Jurkat, Clone E6-1 (cell line): ENCODE measurements around the gene MAPT.
"Not testable (repeated sequence)": the region's sequence is repeated elsewhere in the genome, so short reads cannot be mapped to it uniquely, and the experiment has no call there.

Experiments used
- DNase-seq: peaks from one replicate; pipeline ENCODE4 v3.0.0-alpha.2; 2011; ENCODE audit warnings: low read depth, low spot score
- H3K4me3 ChIP-seq: 2 replicates; pipeline ENCODE4 v1.5.1; 2011; ENCODE audit warnings: mild to moderate bottlenecking, low read length, control low read depth, moderate library complexity

Gene MAPT

GRCh38 chr17:45996282-45996937 lies 102.1 kb downstream of the MAPT start:
- DNase-seq, result no peak
- no peak overlapping the region for H3K4me3 ChIP-seq

GRCh38 chr17:45997166-45997565 lies 102.8 kb downstream of the MAPT start:
- no peak overlapping the region for H3K4me3 ChIP-seq
- DNase-seq, result no peak

- no peak for DNase-seq
- no peak overlapping the region for H3K4me3 ChIP-seq
These were observed 103.3 kb downstream of the MAPT start for GRCh38 chr17:45997624-45998023.

- H3K4me3 ChIP-seq, result no peak within 1 kb of the TSS
- no peak for DNase-seq
These were observed 104.9 kb downstream of the MAPT start, which contains the start of gene STH for GRCh38 chr17:45998987-45999899. STH (plus strand) TSS chr17:45999250; CDS start chr17:45999280, 30 bp downstream.

- H3K4me3 ChIP-seq, result no peak overlapping the region
- no peak for DNase-seq
These were observed 105.5 kb downstream of the MAPT start for GRCh38 chr17:45999900-46000290.

- no peak overlapping the region for H3K4me3 ChIP-seq
- DNase-seq, result no peak
These were observed 105.9 kb downstream of the MAPT start for GRCh38 chr17:46000292-46000691.

GRCh38 chr17:46000757-46001156 lies 106.4 kb downstream of the MAPT start:
- H3K4me3 ChIP-seq, result no peak overlapping the region
- no peak for DNase-seq

- H3K4me3 ChIP-seq, result no peak overlapping the region
- DNase-seq, result no peak
These were observed 107.3 kb downstream of the MAPT start for GRCh38 chr17:46001390-46002310.

GRCh38 chr17:46002311-46002972 lies 108.1 kb downstream of the MAPT start:
- peak; percentile 64 for DNase-seq
- H3K4me3 ChIP-seq, result no peak overlapping the region

- H3K4me3 ChIP-seq, result no peak overlapping the region
- DNase-seq, result no peak
These were observed 108.6 kb downstream of the MAPT start for GRCh38 chr17:46002973-46003316.

- H3K4me3 ChIP-seq, result no peak overlapping the region
- no peak for DNase-seq
These were observed 109.8 kb downstream of the MAPT start for GRCh38 chr17:46003907-46004748.

- not testable (repeated sequence) for H3K4me3 ChIP-seq, DNase-seq
These were observed 111.7 kb downstream of the MAPT start for GRCh38 chr17:46006082-46006481.

GRCh38 chr17:46007461-46007965 lies 113.2 kb downstream of the MAPT start:
- no peak for DNase-seq

GRCh38 chr17:46008591-46008990 lies 114.2 kb downstream of the MAPT start:
- no peak for DNase-seq
- no peak overlapping the region for H3K4me3 ChIP-seq

More at GRCh38 chr17:46007461-46007965, 113.2 kb downstream of the MAPT start:
- H3K4me3 ChIP-seq, result no peak overlapping the region

GRCh38 chr17:46009681-46010596 lies 115.6 kb downstream of the MAPT start:
- no peak for DNase-seq
- no peak overlapping the region for H3K4me3 ChIP-seq

GRCh38 chr17:46010597-46011186 lies 116.3 kb downstream of the MAPT start:
- DNase-seq, result no peak
- H3K4me3 ChIP-seq, result no peak overlapping the region
